Retinal pigment epithelial cell (primary cell): ENCODE results near the gene SCN1B.
A peak's percentile ranks its signal among the peaks of the same experiment; 100 is the strongest.

Source experiments
- DNase-seq: peaks from one replicate; pipeline ENCODE4 v3.0.0-alpha.2; 2010; ENCODE audit warnings: low read depth
- H3K4me3 ChIP-seq: 2 replicates; pipeline ENCODE4 v1.5.1; 2011; ENCODE audit warnings: mild to moderate bottlenecking, low read length, control low read depth, moderate library complexity
- CTCF ChIP-seq: conservative IDR thresholded peaks from 2 replicates; pipeline ENCODE4 v1.5.1; 2011; ENCODE audit warnings: low read depth, low read length, control low read depth, inconsistent platforms

Gene SCN1B

GRCh38 chr19:35061583-35062373 is 31.5 kb downstream of the SCN1B start:
- no peak for TF ChIP-seq CTCF
- H3K4me3 ChIP-seq: no peak overlapping the region
- DNase-seq: no peak

DNA sequence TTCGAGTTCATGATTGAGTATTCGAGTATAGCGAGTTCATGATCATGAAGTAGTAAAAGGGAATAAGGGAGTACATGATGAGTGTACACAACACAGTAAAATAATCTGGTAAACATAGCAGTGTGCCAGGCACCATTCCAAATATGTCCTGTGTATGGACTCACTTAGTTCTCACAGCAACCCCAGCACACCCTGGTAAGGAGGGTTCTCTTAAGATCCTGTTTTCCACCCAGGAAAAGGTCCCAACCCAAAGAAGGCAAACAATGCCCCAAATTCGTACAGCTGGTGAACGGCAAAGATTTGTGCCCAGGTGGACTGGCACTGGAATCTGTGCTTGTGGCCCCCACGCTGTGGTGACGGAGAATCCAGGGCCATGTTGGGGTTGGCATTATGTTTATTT is 32.7 kb downstream of the SCN1B start:
- H3K4me3 ChIP-seq: no peak overlapping the region
- no peak for DNase-seq
- TF ChIP-seq CTCF: no peak

DNA sequence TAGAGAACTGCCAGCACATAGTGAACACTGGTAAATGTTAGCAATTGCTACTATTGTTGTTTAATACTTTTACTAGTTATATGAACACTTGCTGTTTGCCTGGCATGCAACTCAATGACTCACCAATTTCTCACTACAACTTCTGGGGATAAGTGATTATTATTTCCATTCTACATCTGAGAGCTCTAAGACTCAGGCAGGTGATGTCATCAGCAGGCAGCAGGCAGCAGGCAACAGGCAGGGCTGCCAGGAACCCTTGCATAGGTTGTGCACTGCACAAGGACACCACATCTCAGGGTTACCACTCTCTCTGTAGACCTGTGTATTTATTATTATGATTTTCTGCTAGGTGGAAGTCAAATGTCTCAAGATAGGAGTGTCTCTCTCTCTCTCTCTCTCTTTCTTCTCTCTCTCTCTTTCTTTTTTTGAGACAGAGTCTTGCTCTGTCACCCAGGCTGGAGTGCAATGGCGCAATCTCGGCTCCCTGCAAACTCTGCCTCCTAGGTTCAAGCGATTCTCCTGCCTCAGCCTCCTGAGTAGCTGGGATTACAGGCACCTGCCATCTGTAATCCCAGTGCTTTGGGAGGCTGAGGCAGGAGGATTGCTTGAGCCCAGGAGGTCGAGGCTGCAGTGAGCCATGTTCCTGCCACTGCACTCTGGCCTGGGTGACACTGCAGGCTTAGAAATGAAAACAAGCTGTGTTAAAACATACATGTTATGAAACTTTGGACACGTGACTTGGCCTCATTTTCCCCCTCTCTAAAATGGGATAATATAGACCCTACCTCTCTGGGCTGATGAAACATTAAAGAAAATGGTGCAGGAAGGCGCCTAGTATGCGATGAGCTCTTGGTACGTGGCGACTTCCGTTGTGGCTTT is 33.9 kb downstream of the SCN1B start:
- no peak overlapping the region for H3K4me3 ChIP-seq
- TF ChIP-seq CTCF: no peak
- DNase-seq: peak; percentile 41

- TF ChIP-seq CTCF: no peak
Measured at GRCh38 chr19:35065574-35065973, 35.3 kb downstream of the SCN1B start.

GRCh38 chr19:35066121-35066520 is 35.9 kb downstream of the SCN1B start:
- H3K4me3 ChIP-seq: no peak overlapping the region
- TF ChIP-seq CTCF: no peak
- no peak for DNase-seq

More at GRCh38 chr19:35065574-35065973, 35.3 kb downstream of the SCN1B start:
- no peak for DNase-seq
- H3K4me3 ChIP-seq: no peak overlapping the region

DNA sequence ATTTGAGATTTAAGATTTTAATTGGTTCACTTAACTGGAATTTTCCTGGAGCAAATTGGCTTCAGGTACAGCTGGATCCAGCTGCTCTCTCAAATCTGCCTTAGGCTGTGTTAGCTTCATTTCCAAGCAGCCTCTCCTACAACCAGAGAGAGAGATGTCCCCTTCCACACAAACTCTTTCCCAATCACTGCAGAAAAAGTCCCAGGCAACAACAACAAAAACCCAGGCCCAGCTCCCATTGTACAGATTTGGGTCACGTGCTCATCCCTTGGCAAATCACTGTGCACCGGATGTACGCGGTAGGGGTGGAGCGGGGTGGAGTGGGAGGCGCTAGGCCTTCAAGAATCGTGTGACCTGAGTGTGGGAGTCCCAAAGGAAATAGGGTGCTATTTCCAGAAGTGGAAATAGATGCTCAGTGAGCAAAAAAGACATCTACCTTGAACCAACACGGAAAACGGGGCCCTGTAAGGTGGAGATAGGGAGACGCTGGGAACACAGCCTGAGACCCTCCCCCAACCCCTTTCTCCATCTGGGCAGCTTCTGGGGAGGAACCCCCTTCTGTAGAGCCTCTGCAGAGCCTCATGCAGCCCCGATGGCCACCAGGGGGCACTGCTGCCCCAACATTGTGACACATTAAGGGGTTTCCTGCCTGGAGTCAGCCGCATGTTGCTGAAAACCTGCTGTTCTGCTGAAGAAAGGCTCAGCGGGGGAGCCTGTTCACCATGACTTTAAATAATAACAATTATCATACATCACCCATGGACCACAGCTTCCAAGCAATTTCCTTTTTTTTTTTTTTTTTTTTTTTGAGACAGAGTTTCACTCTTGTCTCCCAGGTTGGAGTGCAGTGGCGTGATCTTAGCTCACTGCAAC is 36.7 kb downstream of the SCN1B start:
- DNase-seq: peak; percentile 13
- TF ChIP-seq CTCF: peak; percentile 94
- no peak overlapping the region for H3K4me3 ChIP-seq
